CD8-positive, alpha-beta memory T cell (primary cell): ENCODE measurements around the gene RPA3. TPM values are rescaled to one million over a fixed set of nuclear protein-coding genes. Genes with fewer than 3 reads are reported as not detected.

Experiments
- CTCF ChIA-PET: fragments of 350-600 bp; sonication (Branson Sonifier 250); formaldehyde crosslinking; loops from one replicate; lab custom pipeline; 2021; ENCODE audit warnings: antibody characterized with exemption; lab: Charles Lee
- POLR2A ChIA-PET: fragments of 350-600 bp; sonication (Branson Sonifier 250); formaldehyde crosslinking; loops from one replicate; lab custom pipeline; 2021; ENCODE audit warnings: antibody characterized with exemption; lab: Charles Lee
- DNase-seq, 5 donors: peaks; one replicate each; pipeline versions ENCODE4 v3.0.0 to v3.0.0-alpha.2; 2020 to 2022; ENCODE audit warnings: mixed read lengths in 1 of 5
- H3K27ac ChIP-seq: one replicate; pipeline ENCODE4 v1.7.0; 2013; ENCODE audit warnings: low read depth, mild to moderate bottlenecking, low read length, moderate library complexity
- H3K27me3 ChIP-seq: 2 replicates; pipeline ENCODE4 v1.7.0; 2013; ENCODE audit warnings: low read length, mild to moderate bottlenecking; ENCODE audit not compliant: insufficient read depth, poor library complexity, severe bottlenecking
- H3K36me3 ChIP-seq: 2 replicates; pipeline ENCODE4 v1.7.0; 2013; ENCODE audit warnings: mild to moderate bottlenecking, low read length, moderate library complexity; ENCODE audit not compliant: insufficient read depth
- H3K4me1 ChIP-seq: 2 replicates; pipeline ENCODE4 v1.7.0; 2013; ENCODE audit warnings: mild to moderate bottlenecking, low read length, moderate library complexity; ENCODE audit not compliant: insufficient read depth
- H3K4me3 ChIP-seq: 2 replicates; pipeline ENCODE4 v1.7.0; 2013; ENCODE audit warnings: mild to moderate bottlenecking, low read length
- H3K9me3 ChIP-seq: 2 replicates; pipeline ENCODE4 v1.7.0; 2013; ENCODE audit warnings: mild to moderate bottlenecking, low read length
- H3K27ac Mint-ChIP-seq, 8 donors: one replicate each; pipeline ENCODE4 v1.8.0; 2020 to 2021; ENCODE audit warnings: mixed read lengths in 8 of 8, mild to moderate bottlenecking in 6 of 8, inconsistent platforms in 3 of 8, moderate library complexity in 3 of 8
- H3K27me3 Mint-ChIP-seq, 2 donors: one replicate each; pipeline ENCODE4 v1.8.0; 2020 to 2021; ENCODE audit warnings: mixed read lengths in 2 of 2, mild to moderate bottlenecking in 1 of 2, moderate library complexity in 1 of 2
- H3K36me3 Mint-ChIP-seq, 3 donors: one replicate each; pipeline ENCODE4 v1.8.0; 2020 to 2021; ENCODE audit warnings: mixed read lengths in 3 of 3, inconsistent platforms in 1 of 3, mild to moderate bottlenecking in 1 of 3
- H3K4me1 Mint-ChIP-seq, 3 donors: one replicate each; pipeline ENCODE4 v1.8.0; 2020 to 2021; ENCODE audit warnings: mixed read lengths in 3 of 3, inconsistent platforms in 1 of 3, mild to moderate bottlenecking in 1 of 3
- H3K4me3 Mint-ChIP-seq, 7 donors: one replicate each; pipeline ENCODE4 v1.8.0; 2020 to 2021; ENCODE audit warnings: mixed read lengths in 7 of 7, mild to moderate bottlenecking in 6 of 7, moderate library complexity in 4 of 7, inconsistent platforms in 2 of 7
- H3K9me3 Mint-ChIP-seq, 5 donors: one replicate each; pipeline ENCODE4 v1.8.0; 2020 to 2022; ENCODE audit warnings: mixed read lengths in 5 of 5, mild to moderate bottlenecking in 3 of 5, moderate library complexity in 2 of 5, inconsistent platforms in 1 of 5
- polyA plus RNA-seq: library from polyadenylated mRNA; unstranded; fragments of 300-500 nt; fragmentation: Illumina TruSeq; gene quantifications from one replicate; pipeline ENCODE4 v1.2.3, GENCODE V29; 2021
- total RNA-seq, 2 experiments: library from RNA; stranded (reverse); gene quantifications; one replicate each; pipeline ENCODE4 v1.2.3, GENCODE V29; 2021

Gene RPA3
- total and polyA plus RNA-seq, 3 experiments from 2014 or later = 94.9 to 149 (median 145) TPM

DNA sequence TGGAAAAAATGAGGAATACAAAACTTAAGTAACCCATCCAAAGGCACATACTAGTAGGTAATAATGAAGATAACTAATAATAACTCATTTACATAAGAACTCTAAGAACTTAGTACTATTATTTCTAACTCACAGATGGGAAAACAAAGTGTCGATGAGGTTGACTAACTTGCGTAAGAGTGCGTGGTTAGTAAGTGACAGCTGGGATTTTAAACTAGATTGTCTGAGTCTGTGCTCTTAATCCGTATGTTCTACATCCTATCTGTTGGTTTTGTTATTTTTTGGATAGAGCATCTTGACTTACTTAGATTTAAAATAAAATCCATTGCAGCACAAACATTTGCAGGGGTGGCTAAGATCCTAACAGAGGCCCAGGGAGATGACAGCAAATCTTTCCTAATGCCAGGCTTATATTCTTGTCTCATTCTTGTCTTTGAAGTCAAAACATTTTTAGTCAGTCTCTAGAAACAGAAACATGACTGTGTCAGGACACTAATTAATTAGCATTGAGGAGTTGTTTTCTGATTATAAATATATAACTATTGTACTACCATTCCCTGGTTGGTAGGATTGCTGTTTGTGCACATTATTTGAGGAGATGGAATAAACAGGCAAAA is 11.7 kb downstream of the RPA3 start:
- no peaks in the 10 kb centered on the region for H3K36me3 ChIP-seq
- no peak overlapping the region for H3K4me3 ChIP-seq
- Mint-ChIP-seq H3K36me3 (peaks cover 0 to 6% (median 3%) of the 10 kb centered on the region in 3 donors), H3K27me3 (peaks cover 0 to 2% of the 10 kb centered on the region in 2 donors), H3K4me1 (peaks cover 13 to 29% (median 15%) of the 10 kb centered on the region in 3 donors), H3K4me3 (no peak overlapping the region), H3K9me3 (no peaks in the 10 kb centered on the region), H3K27ac (no peak overlapping the region)
- H3K4me1 ChIP-seq = no peaks in the 10 kb centered on the region
- DNase-seq = no peak
- no peaks in the 10 kb centered on the region for H3K9me3 ChIP-seq
- no peaks in the 10 kb centered on the region for H3K27me3 ChIP-seq
- ChIA-PET CTCF (no interaction called here), POLR2A (no interaction called here)
- no peak overlapping the region for H3K27ac ChIP-seq

DNA sequence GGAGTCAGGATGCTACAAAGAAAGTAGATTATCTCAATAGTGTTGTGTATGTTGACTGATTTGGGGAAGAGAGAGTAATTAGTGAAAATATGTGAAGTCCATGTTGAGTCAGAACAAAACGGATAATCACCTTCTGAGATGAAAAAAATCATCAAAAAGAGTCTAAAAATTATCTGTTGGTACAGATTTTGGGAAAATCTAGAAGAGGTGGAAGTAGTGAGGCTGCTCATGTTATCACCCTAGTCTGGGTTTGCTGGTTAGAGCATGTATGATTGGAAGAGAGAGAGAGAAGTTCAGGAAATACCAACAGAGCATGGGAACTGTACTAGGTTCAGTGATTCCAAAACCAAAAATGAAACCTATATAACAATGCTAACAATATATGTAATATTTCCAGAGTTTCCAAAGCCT is 12.3 kb downstream of the RPA3 start:
- Mint-ChIP-seq H3K27me3 (peaks cover 0 to 2% of the 10 kb centered on the region in 2 donors), H3K27ac (peak overlapping the region in 1 of 8 donors; percentile 20), H3K36me3 (peaks cover 0 to 6% (median 3%) of the 10 kb centered on the region in 3 donors), H3K4me1 (peaks cover 16 to 33% (median 21%) of the 10 kb centered on the region in 3 donors), H3K4me3 (no peak overlapping the region), H3K9me3 (no peaks in the 10 kb centered on the region)
- Histone ChIP-seq H3K4me1 (no peaks in the 10 kb centered on the region), H3K27me3 (no peaks in the 10 kb centered on the region), H3K27ac (no peak overlapping the region), H3K9me3 (no peaks in the 10 kb centered on the region), H3K4me3 (no peak overlapping the region), H3K36me3 (no peaks in the 10 kb centered on the region)
- ChIA-PET POLR2A (no interaction called here), CTCF (no interaction called here)
- DNase-seq = no peak

DNA sequence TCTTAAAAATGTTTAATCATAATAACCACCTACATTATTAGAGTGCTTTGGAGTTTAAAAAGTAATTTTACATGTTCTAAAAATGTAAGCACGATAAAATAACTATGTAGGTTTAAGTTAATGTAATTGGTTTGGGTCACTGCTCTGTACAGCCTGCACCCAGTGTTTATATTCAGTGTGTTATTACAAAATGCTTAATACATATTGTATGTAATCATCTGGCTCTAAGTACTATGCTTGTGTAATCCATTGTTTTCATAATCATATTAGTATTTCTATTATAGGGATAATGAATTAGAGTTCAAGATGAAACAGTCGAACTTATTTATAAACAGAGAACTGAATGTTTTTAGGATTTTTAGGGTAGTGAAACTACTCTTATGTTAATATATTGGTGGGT is 13.1 kb downstream of the RPA3 start:
- H3K36me3 Mint-ChIP-seq = peaks cover 0 to 6% (median 2%) of the 10 kb centered on the region in 3 donors
- no peak overlapping the region for H3K4me3 Mint-ChIP-seq
- Histone ChIP-seq H3K9me3 (no peaks in the 10 kb centered on the region), H3K36me3 (no peaks in the 10 kb centered on the region), H3K4me3 (no peak overlapping the region), H3K27me3 (no peaks in the 10 kb centered on the region), H3K27ac (no peak overlapping the region), H3K4me1 (no peaks in the 10 kb centered on the region)
- POLR2A ChIA-PET = no interaction called here
- H3K27ac Mint-ChIP-seq = no peak overlapping the region
- peaks cover 19 to 37% (median 25%) of the 10 kb centered on the region in 3 donors for H3K4me1 Mint-ChIP-seq
- H3K9me3 Mint-ChIP-seq = no peaks in the 10 kb centered on the region
- CTCF ChIA-PET = no interaction called here
- H3K27me3 Mint-ChIP-seq = peaks cover 0 to 2% of the 10 kb centered on the region in 2 donors
- DNase-seq = no peak

DNA sequence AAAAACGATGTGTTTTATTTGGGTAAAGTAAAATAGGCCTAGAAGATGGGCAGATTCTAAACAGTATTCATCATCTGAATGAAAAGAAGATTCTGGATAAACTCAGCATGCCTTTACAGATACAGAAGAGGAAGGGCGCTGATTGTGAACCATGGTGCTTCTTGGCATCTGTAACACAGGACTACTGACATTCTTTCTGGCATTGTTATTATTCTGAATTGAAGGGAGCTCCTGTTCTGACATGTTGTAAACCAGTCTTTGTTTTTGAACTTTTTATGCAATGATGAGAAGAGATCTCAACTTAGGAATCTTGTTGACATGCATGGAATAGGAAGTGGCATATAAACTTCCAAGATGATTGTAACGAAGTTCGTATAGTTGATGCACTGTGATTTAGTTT is 13.5 kb downstream of the RPA3 start:
- Mint-ChIP-seq H3K27ac (no peak overlapping the region), H3K9me3 (no peaks in the 10 kb centered on the region), H3K36me3 (peaks cover 0 to 6% (median 2%) of the 10 kb centered on the region in 3 donors), H3K4me3 (no peak overlapping the region), H3K4me1 (peaks cover 20 to 35% (median 29%) of the 10 kb centered on the region in 3 donors), H3K27me3 (peaks cover 0 to 2% of the 10 kb centered on the region in 2 donors)
- Histone ChIP-seq H3K36me3 (no peaks in the 10 kb centered on the region), H3K9me3 (no peaks in the 10 kb centered on the region), H3K4me3 (no peak overlapping the region), H3K27ac (no peak overlapping the region), H3K27me3 (no peaks in the 10 kb centered on the region), H3K4me1 (no peaks in the 10 kb centered on the region)
- ChIA-PET POLR2A (no interaction called here), CTCF (no interaction called here)
- no peak for DNase-seq

DNA sequence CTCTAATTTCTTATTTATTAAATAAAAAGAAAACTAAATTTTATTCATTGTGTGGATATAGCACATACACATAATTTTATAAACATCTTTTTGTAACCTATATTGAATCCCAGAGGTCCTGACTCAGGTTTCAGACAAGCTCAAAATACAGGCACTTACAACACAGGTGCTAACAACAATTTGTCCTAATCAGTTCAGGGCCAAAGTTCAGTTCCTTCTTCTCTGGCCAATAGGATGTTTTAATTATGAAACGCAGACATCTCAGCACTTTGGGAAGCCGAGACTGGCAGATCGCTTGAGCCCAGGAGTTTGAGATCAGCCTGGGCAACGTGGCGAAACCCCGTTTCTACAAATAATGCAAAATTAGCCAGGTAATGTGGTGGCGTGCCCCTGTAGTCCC is 15.0 kb downstream of the RPA3 start:
- Mint-ChIP-seq H3K4me3 (no peak overlapping the region), H3K27me3 (peaks cover 0 to 2% of the 10 kb centered on the region in 2 donors), H3K27ac (no peak overlapping the region), H3K9me3 (no peaks in the 10 kb centered on the region), H3K4me1 (peaks cover 21 to 36% (median 35%) of the 10 kb centered on the region in 3 donors), H3K36me3 (peaks cover 0 to 6% (median 2%) of the 10 kb centered on the region in 3 donors)
- H3K9me3 ChIP-seq = no peaks in the 10 kb centered on the region
- ChIA-PET POLR2A (no interaction called here), CTCF (no interaction called here)
- no peaks in the 10 kb centered on the region for H3K27me3 ChIP-seq
- DNase-seq = no peak
- H3K36me3 ChIP-seq = no peaks in the 10 kb centered on the region
- H3K4me3 ChIP-seq = no peak overlapping the region
- H3K4me1 ChIP-seq = peaks cover 5% of the 10 kb centered on the region
- no peak overlapping the region for H3K27ac ChIP-seq

DNA sequence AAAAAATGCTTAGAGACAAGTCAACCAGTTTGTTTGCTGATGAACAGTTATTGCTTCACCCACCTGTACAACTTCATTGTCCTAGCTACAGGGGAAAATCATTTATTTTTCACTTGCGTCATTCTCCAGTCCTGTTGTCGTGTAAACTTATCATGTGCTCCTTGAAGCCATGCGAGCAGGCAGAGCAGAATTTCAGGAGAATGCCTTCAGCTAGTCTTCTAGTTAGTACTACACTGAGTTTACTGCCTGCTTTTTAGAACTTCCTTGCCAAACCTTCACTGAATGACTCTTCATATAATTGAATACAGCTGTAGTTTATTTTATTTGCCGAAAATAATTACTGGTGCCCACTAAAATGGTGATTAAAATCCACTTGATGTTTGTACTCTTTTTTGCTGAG is 15.6 kb downstream of the RPA3 start:
- Histone ChIP-seq H3K4me3 (no peak overlapping the region), H3K27me3 (no peaks in the 10 kb centered on the region), H3K4me1 (peaks cover 5% of the 10 kb centered on the region), H3K36me3 (no peaks in the 10 kb centered on the region), H3K27ac (no peak overlapping the region), H3K9me3 (no peaks in the 10 kb centered on the region)
- Mint-ChIP-seq H3K4me1 (peaks cover 22 to 39% (median 39%) of the 10 kb centered on the region in 3 donors), H3K36me3 (peaks cover 0 to 6% (median 2%) of the 10 kb centered on the region in 3 donors), H3K27me3 (no peaks in the 10 kb centered on the region), H3K4me3 (no peak overlapping the region), H3K9me3 (no peaks in the 10 kb centered on the region), H3K27ac (no peak overlapping the region)
- DNase-seq = no peak
- ChIA-PET CTCF (no interaction called here), POLR2A (no interaction called here)

DNA sequence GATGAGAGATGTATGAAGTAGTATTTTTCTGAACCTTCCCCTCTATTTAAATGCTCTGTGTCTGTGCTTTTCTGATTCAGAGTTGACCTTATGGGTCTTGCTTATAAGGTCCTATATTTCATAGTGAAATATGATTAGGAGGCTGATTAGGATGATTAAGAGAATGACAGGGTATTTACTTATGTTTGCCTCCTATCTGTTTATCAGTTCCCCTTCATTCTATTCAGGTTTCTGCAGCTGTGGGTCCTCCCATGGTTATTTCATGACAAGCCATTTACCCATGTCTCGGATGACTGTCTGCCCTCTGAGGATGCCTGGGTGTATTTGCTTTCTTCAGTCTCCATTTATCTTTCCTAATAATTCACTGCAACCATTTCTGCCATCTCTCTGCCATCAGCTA is 16.9 kb downstream of the RPA3 start:
- ChIA-PET POLR2A (no interaction called here), CTCF (no interaction called here)
- Mint-ChIP-seq H3K9me3 (no peaks in the 10 kb centered on the region), H3K4me3 (no peak overlapping the region), H3K4me1 (peaks cover 27 to 48% (median 45%) of the 10 kb centered on the region in 3 donors), H3K27ac (no peak overlapping the region), H3K36me3 (peaks cover 0 to 6% (median 4%) of the 10 kb centered on the region in 3 donors), H3K27me3 (no peaks in the 10 kb centered on the region)
- H3K4me3 ChIP-seq = no peak overlapping the region
- DNase-seq = no peak
- H3K36me3 ChIP-seq = no peaks in the 10 kb centered on the region
- no peaks in the 10 kb centered on the region for H3K27me3 ChIP-seq
- no peaks in the 10 kb centered on the region for H3K9me3 ChIP-seq
- H3K4me1 ChIP-seq = peaks cover 5% of the 10 kb centered on the region
- H3K27ac ChIP-seq = no peak overlapping the region

DNA sequence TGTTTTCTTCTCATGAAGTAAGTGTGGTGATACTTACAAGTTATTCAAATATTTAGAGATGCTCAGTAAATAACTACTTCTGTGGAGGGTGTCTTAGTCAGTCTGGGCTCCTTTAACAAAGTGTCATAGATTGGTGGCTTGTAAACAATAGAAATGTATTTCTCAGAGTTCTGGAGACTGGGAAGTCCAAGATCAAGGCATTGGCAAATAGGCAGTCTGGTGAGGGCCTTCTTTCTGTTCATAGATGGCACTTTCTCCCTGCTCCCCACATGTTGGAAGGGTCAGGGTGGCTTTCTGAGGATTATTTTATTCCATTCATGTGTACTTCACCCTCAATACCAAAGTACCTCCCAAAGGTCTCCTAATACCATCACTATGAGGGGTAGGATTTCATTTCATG is 18.4 kb downstream of the RPA3 start:
- peaks cover 4 to 12% (median 5%) of the 10 kb centered on the region in 3 donors for H3K36me3 Mint-ChIP-seq
- peaks cover 22 to 43% (median 39%) of the 10 kb centered on the region in 3 donors for H3K4me1 Mint-ChIP-seq
- DNase-seq = no peak
- H3K27ac Mint-ChIP-seq = peak overlapping the region in 2 of 8 donors; percentile 31 to 80
- H3K9me3 Mint-ChIP-seq = no peaks in the 10 kb centered on the region
- Histone ChIP-seq H3K36me3 (no peaks in the 10 kb centered on the region), H3K9me3 (no peaks in the 10 kb centered on the region), H3K4me1 (peaks cover 5% of the 10 kb centered on the region), H3K27ac (no peak overlapping the region), H3K27me3 (no peaks in the 10 kb centered on the region), H3K4me3 (no peak overlapping the region)
- POLR2A ChIA-PET = no interaction called here
- H3K27me3 Mint-ChIP-seq = no peaks in the 10 kb centered on the region
- no peak overlapping the region for H3K4me3 Mint-ChIP-seq
- CTCF ChIA-PET = no interaction called here
